TTC549 (cell line): ENCODE results near the gene ZNF624.

Source experiments
- FAIRE-seq: peaks from 2 replicates; lab custom pipeline; 2012; peaks lifted over from hg19 to GRCh38; lab: Jason Lieb, UNC

Gene ZNF624

GRCh38 chr17:16593356-16594102 lies 60.1 kb downstream of the ZNF624 start:
- FAIRE-seq: no peak

DNA sequence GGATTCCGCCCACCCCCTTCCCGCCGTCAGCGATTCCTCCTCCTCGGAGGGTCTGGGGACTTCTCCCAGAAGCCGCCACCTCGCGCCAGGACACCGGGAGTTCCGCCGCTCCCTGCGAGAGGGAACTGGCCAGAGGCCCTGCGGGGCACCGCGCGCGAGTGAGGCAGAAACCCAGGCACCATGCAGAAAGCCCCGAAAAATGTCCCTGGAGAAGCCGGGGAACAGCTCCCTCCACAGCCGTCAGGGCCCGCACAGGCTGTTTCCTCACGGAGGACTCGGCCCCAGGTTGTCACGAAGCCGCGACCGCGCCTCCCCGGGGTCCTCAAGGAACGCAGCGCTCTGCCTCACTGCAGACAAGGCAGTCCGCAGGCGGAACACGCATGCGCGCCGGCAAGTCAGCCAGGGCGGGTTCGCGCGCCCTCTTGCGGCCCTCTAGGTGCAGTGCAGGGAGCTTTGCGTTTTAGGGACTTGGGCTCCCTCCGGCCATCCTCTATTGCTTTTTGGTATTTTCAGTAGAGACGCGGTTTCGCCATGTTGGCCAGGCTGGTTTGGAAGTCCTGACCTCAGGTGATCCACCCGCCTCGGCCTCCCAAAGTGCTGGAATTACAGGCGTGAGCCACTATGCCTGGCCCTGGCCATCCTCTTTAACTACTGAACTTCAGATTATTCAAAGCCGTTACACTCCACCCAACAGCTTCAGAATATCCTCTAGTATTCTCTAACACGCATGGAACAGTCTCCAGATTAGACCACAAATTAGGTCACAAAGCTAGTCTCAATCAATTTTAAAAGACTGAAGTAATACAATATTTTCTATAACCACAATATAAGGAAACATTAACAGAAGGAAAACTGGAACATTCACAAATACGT lies 64.3 kb downstream of the ZNF624 start:
- no peak for FAIRE-seq

GRCh38 chr17:16585796-16586195 lies 67.9 kb downstream of the ZNF624 start:
- FAIRE-seq: no peak

GRCh38 chr17:16584273-16584995 lies 69.2 kb downstream of the ZNF624 start:
- FAIRE-seq: no peak

- FAIRE-seq: no peak
Measured at GRCh38 chr17:16583781-16584180, 69.9 kb downstream of the ZNF624 start.

GRCh38 chr17:16573466-16573865 lies 80.2 kb downstream of the ZNF624 start:
- FAIRE-seq: no peak
